Esophagus squamous epithelium (tissue), 4 donors: ENCODE data around the gene KCNJ10.

Source experiments
- POLR2A ChIP-seq, 4 donors: fragments of 450-650 bp; IDR thresholded peaks; one replicate each; pipeline ENCODE4 v1.6.1; 2017; ENCODE audit warnings: antibody characterized with exemption in 4 of 4, mild to moderate bottlenecking in 4 of 4, moderate library complexity in 3 of 4
- TF ChIP-seq, protein P1 (sequence below), 6 experiments: fragments of 450-650 bp in 4 of 6; fragments of 200-600 bp in 2 of 6; sonication (generic) in 2 of 6; IDR thresholded peaks; one replicate each; pipeline ENCODE4 v1.5.1; 2016 to 2019; ENCODE audit warnings: antibody characterized with exemption in 6 of 6, mild to moderate bottlenecking in 4 of 6, moderate library complexity in 4 of 6

DNA sequence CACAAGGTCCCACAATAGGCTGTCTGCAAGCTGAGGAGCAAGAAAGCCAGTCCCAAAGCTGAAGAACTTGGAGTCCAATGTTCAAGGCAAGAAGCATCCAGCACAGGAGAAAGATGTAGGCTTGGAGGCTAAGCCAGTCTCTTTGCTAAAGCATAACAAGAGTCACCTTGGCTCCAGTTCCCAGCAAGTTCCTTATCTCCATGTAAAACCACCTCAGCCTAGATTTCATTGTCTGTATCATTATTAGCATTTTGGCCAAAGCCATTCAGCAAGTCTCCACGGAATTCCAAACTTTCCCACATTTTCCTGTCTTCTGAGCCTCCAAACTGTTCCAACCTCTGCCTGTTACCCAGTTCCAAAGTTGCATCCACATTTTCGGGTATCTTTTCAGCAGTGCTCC is 75.1 kb downstream of the KCNJ10 start:
- TF ChIP-seq, protein P1, sequence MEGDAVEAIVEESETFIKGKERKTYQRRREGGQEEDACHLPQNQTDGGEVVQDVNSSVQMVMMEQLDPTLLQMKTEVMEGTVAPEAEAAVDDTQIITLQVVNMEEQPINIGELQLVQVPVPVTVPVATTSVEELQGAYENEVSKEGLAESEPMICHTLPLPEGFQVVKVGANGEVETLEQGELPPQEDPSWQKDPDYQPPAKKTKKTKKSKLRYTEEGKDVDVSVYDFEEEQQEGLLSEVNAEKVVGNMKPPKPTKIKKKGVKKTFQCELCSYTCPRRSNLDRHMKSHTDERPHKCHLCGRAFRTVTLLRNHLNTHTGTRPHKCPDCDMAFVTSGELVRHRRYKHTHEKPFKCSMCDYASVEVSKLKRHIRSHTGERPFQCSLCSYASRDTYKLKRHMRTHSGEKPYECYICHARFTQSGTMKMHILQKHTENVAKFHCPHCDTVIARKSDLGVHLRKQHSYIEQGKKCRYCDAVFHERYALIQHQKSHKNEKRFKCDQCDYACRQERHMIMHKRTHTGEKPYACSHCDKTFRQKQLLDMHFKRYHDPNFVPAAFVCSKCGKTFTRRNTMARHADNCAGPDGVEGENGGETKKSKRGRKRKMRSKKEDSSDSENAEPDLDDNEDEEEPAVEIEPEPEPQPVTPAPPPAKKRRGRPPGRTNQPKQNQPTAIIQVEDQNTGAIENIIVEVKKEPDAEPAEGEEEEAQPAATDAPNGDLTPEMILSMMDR (IDR thresholded peaks at IDR 0.05): no peak
- no peak for TF ChIP-seq POLR2A (IDR thresholded peaks at IDR 0.05)
